GM12875 (cell line): ENCODE measurements around the gene SSRP1.

Source experiments
- H3K4me3 ChIP-seq: one replicate; pipeline ENCODE4 v1.5.1; 2011; ENCODE audit warnings: low read depth, low read length, control low read depth
- CTCF ChIP-seq: IDR thresholded peaks from 2 replicates; pipeline ENCODE4 v1.5.1; 2011; ENCODE audit warnings: low read depth, mild to moderate bottlenecking, control low read depth, inconsistent platforms, low read length, moderate library complexity, borderline replicate concordance; ENCODE audit not compliant: insufficient read depth

SSRP1 gene

GRCh38 chr11:57375490-57375889 is 39.8 kb upstream of the SSRP1 start:
- no peak overlapping the region for H3K4me3 ChIP-seq
- no peak for TF ChIP-seq CTCF

GRCh38 chr11:57374966-57375365 is 39.3 kb upstream of the SSRP1 start:
- no peak for TF ChIP-seq CTCF
- no peak overlapping the region for H3K4me3 ChIP-seq

- no peak overlapping the region for H3K4me3 ChIP-seq
Observed at GRCh38 chr11:57373146-57373545, 37.5 kb upstream of the SSRP1 start.

GRCh38 chr11:57370941-57371340 is 35.2 kb upstream of the SSRP1 start:
- no peak for TF ChIP-seq CTCF
- no peak overlapping the region for H3K4me3 ChIP-seq

More at GRCh38 chr11:57373146-57373545, 37.5 kb upstream of the SSRP1 start:
- no peak for TF ChIP-seq CTCF

GRCh38 chr11:57370251-57370650 is 34.6 kb upstream of the SSRP1 start:
- H3K4me3 ChIP-seq: no peak overlapping the region
- TF ChIP-seq CTCF: no peak

- TF ChIP-seq CTCF: no peak
- H3K4me3 ChIP-seq: no peak overlapping the region
Observed at GRCh38 chr11:57368845-57369232, 33.1 kb upstream of the SSRP1 start.

- H3K4me3 ChIP-seq: no peak overlapping the region
- no peak for TF ChIP-seq CTCF
Observed at GRCh38 chr11:57368106-57368844, 32.6 kb upstream of the SSRP1 start.
